ENCODE results near the gene PPP1R3G.

DNA sequence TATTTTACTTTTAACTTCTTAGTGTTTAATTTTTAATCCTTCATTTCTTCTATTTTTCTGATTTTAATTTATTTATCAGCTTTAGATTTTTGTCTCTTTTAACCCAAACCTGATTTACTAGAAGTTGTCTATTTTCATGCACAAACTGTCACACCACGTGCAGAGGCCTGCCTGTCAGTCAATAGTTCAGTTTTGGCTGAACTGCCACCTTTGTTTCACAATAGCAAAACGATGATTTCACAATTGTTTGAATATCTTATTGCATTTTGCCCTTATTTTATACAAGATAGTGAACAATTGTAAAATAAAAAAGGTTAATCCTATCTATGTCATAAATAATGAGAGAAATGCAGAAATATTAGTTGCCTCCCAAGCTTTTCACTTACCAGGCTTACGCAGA is 24.0 kb upstream of the PPP1R3G start:
- TF ChIP-seq, protein P1, sequence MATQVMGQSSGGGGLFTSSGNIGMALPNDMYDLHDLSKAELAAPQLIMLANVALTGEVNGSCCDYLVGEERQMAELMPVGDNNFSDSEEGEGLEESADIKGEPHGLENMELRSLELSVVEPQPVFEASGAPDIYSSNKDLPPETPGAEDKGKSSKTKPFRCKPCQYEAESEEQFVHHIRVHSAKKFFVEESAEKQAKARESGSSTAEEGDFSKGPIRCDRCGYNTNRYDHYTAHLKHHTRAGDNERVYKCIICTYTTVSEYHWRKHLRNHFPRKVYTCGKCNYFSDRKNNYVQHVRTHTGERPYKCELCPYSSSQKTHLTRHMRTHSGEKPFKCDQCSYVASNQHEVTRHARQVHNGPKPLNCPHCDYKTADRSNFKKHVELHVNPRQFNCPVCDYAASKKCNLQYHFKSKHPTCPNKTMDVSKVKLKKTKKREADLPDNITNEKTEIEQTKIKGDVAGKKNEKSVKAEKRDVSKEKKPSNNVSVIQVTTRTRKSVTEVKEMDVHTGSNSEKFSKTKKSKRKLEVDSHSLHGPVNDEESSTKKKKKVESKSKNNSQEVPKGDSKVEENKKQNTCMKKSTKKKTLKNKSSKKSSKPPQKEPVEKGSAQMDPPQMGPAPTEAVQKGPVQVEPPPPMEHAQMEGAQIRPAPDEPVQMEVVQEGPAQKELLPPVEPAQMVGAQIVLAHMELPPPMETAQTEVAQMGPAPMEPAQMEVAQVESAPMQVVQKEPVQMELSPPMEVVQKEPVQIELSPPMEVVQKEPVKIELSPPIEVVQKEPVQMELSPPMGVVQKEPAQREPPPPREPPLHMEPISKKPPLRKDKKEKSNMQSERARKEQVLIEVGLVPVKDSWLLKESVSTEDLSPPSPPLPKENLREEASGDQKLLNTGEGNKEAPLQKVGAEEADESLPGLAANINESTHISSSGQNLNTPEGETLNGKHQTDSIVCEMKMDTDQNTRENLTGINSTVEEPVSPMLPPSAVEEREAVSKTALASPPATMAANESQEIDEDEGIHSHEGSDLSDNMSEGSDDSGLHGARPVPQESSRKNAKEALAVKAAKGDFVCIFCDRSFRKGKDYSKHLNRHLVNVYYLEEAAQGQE (IDR thresholded peaks at IDR 0.05; ENCODE audit: insufficient read depth in 1 of 2, low read depth in 2 of 2, low read length in 2 of 2), result no peak
- TF ChIP-seq POLR2AphosphoS5 (IDR thresholded peaks at IDR 0.05; ENCODE audit: low read depth, low read length) (no peak), TAF1 (IDR thresholded peaks at IDR 0.05; ENCODE audit: borderline replicate concordance, insufficient read depth, low read length) (no peak), FOXP2 (optimal IDR thresholded peaks at IDR 0.05; ENCODE audit: borderline replicate concordance, extremely low read depth, extremely low read length, insufficient read depth) (no peak), SIN3A (IDR thresholded peaks at IDR 0.05; ENCODE audit: borderline replicate concordance, insufficient read depth, low read length) (no peak)

All from PFSK-1 (cell line).